ENCODE results near the gene RAB36.

DNA sequence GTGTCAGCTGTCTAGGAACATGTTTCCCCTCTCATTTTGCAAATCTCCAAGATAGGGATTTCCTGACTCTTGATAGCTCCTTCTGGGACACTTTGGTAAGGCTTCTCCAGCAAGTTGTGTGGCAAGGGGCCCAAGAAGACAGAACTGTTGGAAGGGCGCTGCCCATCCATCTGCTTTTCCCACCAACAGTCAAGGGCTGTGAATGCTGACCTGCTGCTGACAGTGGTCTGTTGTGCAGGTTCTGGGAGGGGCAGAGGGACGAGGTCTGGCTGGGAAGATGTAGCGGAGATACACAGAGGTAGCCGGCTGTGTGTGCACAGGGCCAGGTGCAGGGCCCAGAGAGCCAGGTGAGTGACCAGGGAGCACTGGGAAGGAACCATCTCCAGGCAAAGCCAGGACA, 47.3 kb downstream of the RAB36 start:
- TF ChIP-seq, protein P1, sequence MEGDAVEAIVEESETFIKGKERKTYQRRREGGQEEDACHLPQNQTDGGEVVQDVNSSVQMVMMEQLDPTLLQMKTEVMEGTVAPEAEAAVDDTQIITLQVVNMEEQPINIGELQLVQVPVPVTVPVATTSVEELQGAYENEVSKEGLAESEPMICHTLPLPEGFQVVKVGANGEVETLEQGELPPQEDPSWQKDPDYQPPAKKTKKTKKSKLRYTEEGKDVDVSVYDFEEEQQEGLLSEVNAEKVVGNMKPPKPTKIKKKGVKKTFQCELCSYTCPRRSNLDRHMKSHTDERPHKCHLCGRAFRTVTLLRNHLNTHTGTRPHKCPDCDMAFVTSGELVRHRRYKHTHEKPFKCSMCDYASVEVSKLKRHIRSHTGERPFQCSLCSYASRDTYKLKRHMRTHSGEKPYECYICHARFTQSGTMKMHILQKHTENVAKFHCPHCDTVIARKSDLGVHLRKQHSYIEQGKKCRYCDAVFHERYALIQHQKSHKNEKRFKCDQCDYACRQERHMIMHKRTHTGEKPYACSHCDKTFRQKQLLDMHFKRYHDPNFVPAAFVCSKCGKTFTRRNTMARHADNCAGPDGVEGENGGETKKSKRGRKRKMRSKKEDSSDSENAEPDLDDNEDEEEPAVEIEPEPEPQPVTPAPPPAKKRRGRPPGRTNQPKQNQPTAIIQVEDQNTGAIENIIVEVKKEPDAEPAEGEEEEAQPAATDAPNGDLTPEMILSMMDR (IDR thresholded peaks at IDR 0.05): no peak
- TF ChIP-seq POLR2A (IDR thresholded peaks at IDR 0.05): no peak
